ENCODE data around the gene NDUFB2.

Gene NDUFB2

DNA sequence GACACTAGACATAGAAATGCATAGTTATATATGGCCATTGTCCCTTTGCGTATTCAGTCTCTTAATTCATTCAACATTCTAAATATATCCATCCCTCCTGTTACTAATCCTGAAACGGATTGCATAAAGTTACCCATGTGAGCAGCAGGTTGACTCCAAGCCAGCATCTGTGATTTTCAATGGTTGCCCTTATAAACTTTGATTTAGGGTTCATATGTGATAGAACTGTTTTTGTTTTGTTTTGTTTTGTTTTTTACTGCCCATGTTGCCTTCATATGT, 42.5 kb upstream of the NDUFB2 start:
- Histone ChIP-seq H3K27me3 (no peaks in the 10 kb centered on the region), H3K4me1 (no peaks in the 10 kb centered on the region; the same call in 1 of the 2 replicates), H3K36me3 (no peaks in the 10 kb centered on the region), H3K9me3 (no peaks in the 10 kb centered on the region), H3K4me3 (ENCODE audit: low read depth, low read length) (no peak overlapping the region)
- TF ChIP-seq, protein P1, sequence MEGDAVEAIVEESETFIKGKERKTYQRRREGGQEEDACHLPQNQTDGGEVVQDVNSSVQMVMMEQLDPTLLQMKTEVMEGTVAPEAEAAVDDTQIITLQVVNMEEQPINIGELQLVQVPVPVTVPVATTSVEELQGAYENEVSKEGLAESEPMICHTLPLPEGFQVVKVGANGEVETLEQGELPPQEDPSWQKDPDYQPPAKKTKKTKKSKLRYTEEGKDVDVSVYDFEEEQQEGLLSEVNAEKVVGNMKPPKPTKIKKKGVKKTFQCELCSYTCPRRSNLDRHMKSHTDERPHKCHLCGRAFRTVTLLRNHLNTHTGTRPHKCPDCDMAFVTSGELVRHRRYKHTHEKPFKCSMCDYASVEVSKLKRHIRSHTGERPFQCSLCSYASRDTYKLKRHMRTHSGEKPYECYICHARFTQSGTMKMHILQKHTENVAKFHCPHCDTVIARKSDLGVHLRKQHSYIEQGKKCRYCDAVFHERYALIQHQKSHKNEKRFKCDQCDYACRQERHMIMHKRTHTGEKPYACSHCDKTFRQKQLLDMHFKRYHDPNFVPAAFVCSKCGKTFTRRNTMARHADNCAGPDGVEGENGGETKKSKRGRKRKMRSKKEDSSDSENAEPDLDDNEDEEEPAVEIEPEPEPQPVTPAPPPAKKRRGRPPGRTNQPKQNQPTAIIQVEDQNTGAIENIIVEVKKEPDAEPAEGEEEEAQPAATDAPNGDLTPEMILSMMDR (IDR thresholded peaks at IDR 0.05; ENCODE audit: low read depth, low read length): no peak
- no peak for DNase-seq

DNA sequence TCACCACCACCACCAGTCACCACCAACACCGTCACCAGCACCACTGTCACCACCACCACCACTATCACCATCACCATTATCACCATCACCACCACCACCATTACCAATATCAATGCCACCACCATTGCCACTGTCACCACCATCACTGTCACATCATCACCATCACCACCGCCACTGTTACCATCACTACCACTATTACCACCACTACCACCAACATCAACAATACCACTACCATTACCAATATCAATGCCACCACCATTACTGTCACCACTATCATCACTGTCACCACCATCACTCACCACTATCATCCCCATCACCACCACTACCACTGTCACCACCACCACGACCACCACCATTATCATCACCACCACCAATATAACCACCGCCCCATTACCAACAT, 41.8 kb upstream of the NDUFB2 start:
- TF ChIP-seq, protein P1 (IDR thresholded peaks at IDR 0.05; ENCODE audit: low read depth, low read length): no peak
- H3K4me3 ChIP-seq (ENCODE audit: low read depth, low read length): no peak overlapping the region
- no peaks in the 10 kb centered on the region; the same call in 1 of the 2 replicates for H3K4me1 ChIP-seq
- H3K27me3 ChIP-seq: no peaks in the 10 kb centered on the region
- DNase-seq: no peak
- H3K36me3 ChIP-seq: no peaks in the 10 kb centered on the region
- H3K9me3 ChIP-seq: no peaks in the 10 kb centered on the region

DNA sequence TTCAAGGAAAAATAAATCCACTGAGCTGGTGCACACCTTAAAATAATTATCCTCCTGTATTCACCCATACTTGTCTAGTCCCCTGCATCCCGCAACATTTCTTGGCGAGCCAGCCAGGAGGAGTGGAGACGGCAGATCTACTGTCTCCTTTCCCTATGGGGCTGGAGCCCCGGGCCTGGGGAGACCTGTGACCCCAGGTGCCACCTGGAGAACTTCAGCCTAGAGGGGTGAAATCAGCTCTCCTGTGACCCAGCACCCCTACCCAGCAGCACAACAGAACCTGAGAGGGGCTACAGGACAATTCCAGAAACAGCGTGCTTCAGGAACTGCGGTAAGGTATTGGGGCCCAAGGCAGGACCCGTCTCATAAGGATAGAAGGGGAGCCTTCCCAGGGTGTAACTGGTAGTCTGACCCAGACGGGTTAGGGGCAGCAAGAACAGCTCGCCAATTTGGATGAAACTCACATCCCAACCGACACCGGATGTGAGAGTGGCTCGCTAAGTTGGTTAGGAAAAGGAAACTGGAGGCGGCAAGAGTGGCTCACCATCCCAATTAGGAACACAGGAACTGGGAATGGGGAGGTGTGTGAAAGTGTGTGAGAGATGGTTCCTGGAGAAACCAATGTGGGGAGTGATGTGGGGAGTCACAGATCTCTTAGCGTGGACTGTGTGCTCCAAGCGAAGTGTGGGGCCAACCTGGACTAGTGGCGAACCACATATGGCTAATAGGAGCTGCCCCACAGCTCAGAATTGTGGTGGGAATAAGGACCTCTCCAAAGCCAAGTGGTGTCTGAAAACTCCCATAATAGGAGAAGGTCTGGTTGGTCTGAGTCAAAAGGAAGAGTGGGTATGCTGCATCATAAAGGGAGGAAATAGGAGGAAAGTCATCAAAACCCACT, 40.7 kb upstream of the NDUFB2 start:
- Histone ChIP-seq H3K4me1 (no peaks in the 10 kb centered on the region; the same call in 1 of the 2 replicates), H3K27me3 (no peaks in the 10 kb centered on the region), H3K9me3 (no peaks in the 10 kb centered on the region), H3K36me3 (no peaks in the 10 kb centered on the region), H3K4me3 (ENCODE audit: low read depth, low read length) (no peak overlapping the region)
- TF ChIP-seq, protein P1 (IDR thresholded peaks at IDR 0.05; ENCODE audit: low read depth, low read length): no peak
- no peak for DNase-seq

DNA sequence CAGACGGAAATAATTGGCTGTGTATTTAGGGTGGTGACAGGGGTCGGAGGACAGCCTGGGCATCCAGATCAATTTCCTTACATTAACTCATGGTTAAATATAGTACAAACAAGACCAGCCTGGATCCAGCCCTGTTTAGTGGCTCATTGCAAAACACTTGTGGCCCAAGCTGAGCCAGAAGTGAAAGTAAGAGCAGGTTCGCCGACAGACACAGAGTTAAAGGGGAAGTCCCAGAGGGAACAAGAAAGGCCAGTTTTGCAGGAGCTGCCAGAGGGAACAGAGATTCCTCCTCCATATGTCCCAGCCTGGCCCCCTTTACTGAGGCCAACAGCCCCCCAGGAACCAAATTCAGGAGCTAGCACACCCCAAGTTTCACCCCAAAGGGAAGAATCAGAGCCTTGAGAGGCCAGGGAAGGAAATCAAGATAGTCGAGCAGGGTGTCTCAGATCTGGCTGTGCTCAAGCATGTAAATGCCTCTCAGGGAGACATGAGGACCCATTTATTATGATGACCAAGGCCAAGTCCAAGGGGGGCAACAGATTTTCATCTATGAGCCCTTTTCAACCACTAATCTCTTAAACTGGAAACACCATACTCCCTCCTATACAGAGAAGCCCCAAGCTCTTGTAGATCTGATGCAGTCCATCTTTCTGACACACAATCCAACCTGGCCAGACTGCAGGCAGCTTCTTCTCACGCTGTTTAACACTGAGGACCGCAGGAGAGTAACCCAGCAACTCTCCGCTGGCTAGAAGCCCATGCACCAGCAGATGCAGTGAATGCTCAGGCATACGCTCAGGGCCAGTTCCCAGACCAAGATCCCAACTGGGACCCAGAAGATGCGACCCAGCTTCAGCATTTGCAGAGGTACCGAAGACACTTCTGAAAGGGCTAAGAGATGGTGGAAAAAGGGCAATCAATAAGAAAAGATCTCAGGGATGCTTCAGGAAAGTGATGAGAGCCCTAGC, 39.7 kb upstream of the NDUFB2 start:
- no peaks in the 10 kb centered on the region for H3K27me3 ChIP-seq
- no peak for DNase-seq
- H3K4me1 ChIP-seq: no peaks in the 10 kb centered on the region; the same call in 1 of the 2 replicates
- TF ChIP-seq, protein P1 (IDR thresholded peaks at IDR 0.05; ENCODE audit: low read depth, low read length): no peak
- no peaks in the 10 kb centered on the region for H3K9me3 ChIP-seq
- no peak overlapping the region for H3K4me3 ChIP-seq (ENCODE audit: low read depth, low read length)
- no peaks in the 10 kb centered on the region for H3K36me3 ChIP-seq

DNA sequence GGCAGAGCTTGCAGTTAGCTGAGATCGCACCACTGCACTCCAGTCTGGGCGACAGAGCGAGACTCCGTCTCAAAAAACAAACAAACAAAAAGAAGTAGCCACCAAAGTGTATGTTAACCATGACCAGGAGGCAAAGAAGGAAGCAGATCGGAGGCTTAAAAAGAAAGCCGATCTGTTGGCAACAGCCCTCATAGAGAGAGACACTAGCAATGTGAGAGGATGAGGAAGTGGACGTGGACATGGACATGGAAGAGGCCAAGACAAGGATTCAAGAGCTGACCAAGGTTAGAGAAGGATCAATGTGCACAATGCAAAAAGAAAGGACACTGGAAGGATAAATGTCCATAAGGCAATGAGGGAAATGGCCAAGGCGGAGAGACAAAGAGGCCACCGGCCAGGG, 38.6 kb upstream of the NDUFB2 start:
- TF ChIP-seq, protein P1 (IDR thresholded peaks at IDR 0.05; ENCODE audit: low read depth, low read length): no peak
- H3K4me1 ChIP-seq: no peaks in the 10 kb centered on the region; the same call in 1 of the 2 replicates
- H3K9me3 ChIP-seq: no peaks in the 10 kb centered on the region
- DNase-seq: no peak
- H3K4me3 ChIP-seq (ENCODE audit: low read depth, low read length): no peak overlapping the region
- no peaks in the 10 kb centered on the region for H3K27me3 ChIP-seq
- no peaks in the 10 kb centered on the region for H3K36me3 ChIP-seq
